Measurements from ENCODE around the gene ADNP. TPM values are rescaled to one million over a fixed set of nuclear protein-coding genes. Genes with fewer than 3 reads are reported as not detected.
A peak's percentile ranks its signal among the peaks of the same experiment; 100 is the strongest.

ADNP gene
- total RNA-seq, 2 experiments from 2014 or later: 41.9 to 47.1 TPM

DNA sequence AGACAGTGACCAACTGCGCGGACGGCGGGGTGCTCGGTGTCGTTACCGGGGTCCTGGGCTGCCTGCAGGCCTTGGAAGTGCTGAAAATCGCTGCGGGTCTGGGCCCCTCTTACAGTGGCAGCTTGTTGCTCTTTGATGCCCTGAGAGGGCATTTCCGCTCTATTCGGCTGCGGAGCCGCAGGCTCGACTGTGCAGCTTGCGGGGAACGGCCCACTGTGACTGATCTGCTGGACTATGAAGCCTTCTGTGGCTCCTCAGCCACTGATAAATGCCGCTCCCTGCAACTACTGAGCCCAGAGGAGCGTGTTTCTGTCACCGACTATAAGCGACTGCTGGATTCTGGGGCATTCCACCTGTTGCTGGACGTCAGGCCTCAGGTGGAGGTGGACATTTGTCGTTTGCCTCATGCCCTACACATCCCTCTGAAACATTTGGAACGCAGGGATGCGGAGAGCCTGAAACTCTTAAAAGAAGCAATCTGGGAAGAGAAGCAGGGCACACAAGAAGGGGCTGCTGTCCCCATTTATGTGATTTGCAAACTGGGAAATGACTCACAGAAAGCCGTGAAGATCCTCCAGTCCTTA, 28.4 kb upstream of the ADNP start:
- Mint-ChIP-seq H3K4me3 (peak overlapping the region; percentile 94), H3K27me3 (no peaks in the 10 kb centered on the region)

GRCh38 chr20:50958615-50959542, 27.6 kb upstream of the ADNP start, which contains the start of gene MOCS3:
Gene MOCS3, plus strand, starts transcription at chr20:50958818. Its CDS starts 25 bp downstream, at chr20:50958843.
- H3K27me3 Mint-ChIP-seq: no peaks in the 10 kb centered on the region
- H3K4me3 Mint-ChIP-seq: peak within 1 kb of the TSS; percentile 94
- Histone ChIP-seq H3K4me1 (ENCODE audit: insufficient read depth, low read length) (peaks cover 34% of the 10 kb centered on the region), H3K27ac (ENCODE audit: low read depth in 1 of 2, low read length in 2 of 2) (peak within 1 kb of the TSS; percentile 82 to 99), H3K36me3 (ENCODE audit: insufficient read depth, low read length) (peaks cover 24% of the 10 kb centered on the region), H3K4me3 (ENCODE audit: low read length) (peak within 1 kb of the TSS; percentile 94), H3K9me3 (ENCODE audit: control insufficient read depth in 1 of 2, insufficient read depth in 1 of 2, low read length in 2 of 2) (no peaks in the 10 kb centered on the region), H3K27me3 (ENCODE audit: control insufficient read depth in 1 of 2, insufficient read depth in 2 of 2, low read length in 2 of 2) (no peaks in the 10 kb centered on the region)
- H3K36me3 Mint-ChIP-seq (ENCODE audit: low read depth): peaks cover 58% of the 10 kb centered on the region
- peak within 1 kb of the TSS; percentile 96 for H3K27ac Mint-ChIP-seq
- CTCF ChIA-PET: interaction anchor here (1.1 to 3.6 kb wide), 6 partner anchors 23 to 1742 kb away, joined by 3 to 63 read pairs (median 6); partner anchors contain the start of genes ADNP and BCAS4
- intact Hi-C loops (cut with DNase I, micrococcal nuclease): loop anchor here (1.0 to 5.0 kb wide), 4 partner anchors 28 to 227 kb away; partner anchors contain the start of genes ADNP (in 2 of the 2), BCAS4 (in 1 of the 2) and PARD6B (in 1 of the 2)
- peak; percentile 70 to 96 (median 76) for DNase-seq
- POLR2A ChIA-PET: interaction anchor here (0.7 to 4.5 kb wide), 20 partner anchors 10 to 1913 kb away, joined by 3 to 130 read pairs (median 4); partner anchors contain the start of genes ADNP, BCAS4, CSE1L and NFATC2
- peaks cover 62% of the 10 kb centered on the region for H3K4me1 Mint-ChIP-seq (ENCODE audit: low read depth)
- TF ChIP-seq CTCF (IDR thresholded peaks at IDR 0.05): no peak
- peak; percentile 81 for ATAC-seq (ENCODE audit: poor library complexity)
- no peaks in the 10 kb centered on the region for H3K9me3 Mint-ChIP-seq

More for the DNA sequence above, 28.4 kb upstream of the ADNP start:
- Histone ChIP-seq H3K9me3 (ENCODE audit: control insufficient read depth in 1 of 2, insufficient read depth in 1 of 2, low read length in 2 of 2) (no peaks in the 10 kb centered on the region), H3K27ac (ENCODE audit: low read depth in 1 of 2, low read length in 2 of 2) (no peak overlapping the region), H3K27me3 (ENCODE audit: control insufficient read depth in 1 of 2, insufficient read depth in 2 of 2, low read length in 2 of 2) (no peaks in the 10 kb centered on the region), H3K4me3 (ENCODE audit: low read length) (peak overlapping the region; percentile 94), H3K4me1 (ENCODE audit: insufficient read depth, low read length) (peaks cover 34% of the 10 kb centered on the region), H3K36me3 (ENCODE audit: insufficient read depth, low read length) (peaks cover 16% of the 10 kb centered on the region)
- Mint-ChIP-seq H3K27ac (peak overlapping the region; percentile 96), H3K4me1 (ENCODE audit: low read depth) (peaks cover 60% of the 10 kb centered on the region), H3K36me3 (ENCODE audit: low read depth) (peaks cover 51% of the 10 kb centered on the region), H3K9me3 (no peaks in the 10 kb centered on the region)
- ChIA-PET CTCF (interaction anchor here (3.2 to 3.6 kb wide), 2 partner anchors 29 to 165 kb away, joined by 33 to 63 read pairs; partner anchors contain the start of genes ADNP and BCAS4), POLR2A (interaction anchor here (4.5 kb wide), 1 partner anchor 28 kb away, joined by 130 read pairs; the partner anchor contains the start of gene ADNP)
- no peak for ATAC-seq (ENCODE audit: poor library complexity)
- intact Hi-C loops (cut with DNase I, micrococcal nuclease): loop anchor here (2.0 to 5.0 kb wide), 3 partner anchors 142 to 227 kb away; partner anchors contain the start of genes BCAS4 (in 1 of the 2) and PARD6B (in 1 of the 2)
- no peak for TF ChIP-seq CTCF (IDR thresholded peaks at IDR 0.05)
- DNase-seq: no peak
